GM12873 (cell line): ENCODE measurements around the gene DCDC1.

ENCODE experiments used
- TF ChIP-seq, protein P1 (sequence below): IDR thresholded peaks from 2 replicates; pipeline ENCODE4 v1.5.1; 2012; ENCODE audit warnings: low read depth, mild to moderate bottlenecking, moderate library complexity, low read length, control low read depth; ENCODE audit not compliant: insufficient read depth; ENCODE audit errors: missing control alignments

Gene DCDC1

DNA sequence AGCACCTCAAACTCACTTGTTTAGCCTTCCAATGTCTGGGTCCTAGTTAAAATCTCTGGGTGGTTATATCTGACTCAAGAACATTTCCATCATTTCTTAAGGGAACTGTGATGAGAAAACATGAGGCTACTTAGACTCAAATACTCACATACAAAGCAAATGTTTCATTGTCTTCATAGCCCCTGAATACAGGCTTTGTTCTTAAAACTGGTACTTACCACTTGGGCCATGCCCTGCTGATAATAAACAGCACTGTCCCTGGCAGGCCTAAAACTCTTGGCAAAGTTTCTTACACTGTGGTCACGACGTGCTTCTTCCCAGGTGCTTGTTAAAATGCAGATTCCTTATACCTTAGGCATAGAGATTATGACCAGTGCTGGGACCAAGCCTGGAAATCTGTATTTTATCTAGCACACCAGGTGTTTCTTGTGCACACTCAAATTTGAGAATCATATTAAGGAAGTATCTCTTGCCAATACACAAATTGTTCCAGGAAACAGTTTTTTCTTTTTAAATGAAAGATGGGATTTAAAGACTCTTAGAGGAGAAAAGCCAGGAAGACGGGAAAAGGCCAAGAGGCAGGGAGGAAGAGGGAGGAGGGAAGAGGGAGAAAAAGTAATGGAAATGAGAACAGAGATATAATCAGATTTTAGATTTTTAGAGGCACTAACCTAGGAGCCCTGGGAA, 495.5 kb downstream of the DCDC1 start:
- TF ChIP-seq, protein P1, sequence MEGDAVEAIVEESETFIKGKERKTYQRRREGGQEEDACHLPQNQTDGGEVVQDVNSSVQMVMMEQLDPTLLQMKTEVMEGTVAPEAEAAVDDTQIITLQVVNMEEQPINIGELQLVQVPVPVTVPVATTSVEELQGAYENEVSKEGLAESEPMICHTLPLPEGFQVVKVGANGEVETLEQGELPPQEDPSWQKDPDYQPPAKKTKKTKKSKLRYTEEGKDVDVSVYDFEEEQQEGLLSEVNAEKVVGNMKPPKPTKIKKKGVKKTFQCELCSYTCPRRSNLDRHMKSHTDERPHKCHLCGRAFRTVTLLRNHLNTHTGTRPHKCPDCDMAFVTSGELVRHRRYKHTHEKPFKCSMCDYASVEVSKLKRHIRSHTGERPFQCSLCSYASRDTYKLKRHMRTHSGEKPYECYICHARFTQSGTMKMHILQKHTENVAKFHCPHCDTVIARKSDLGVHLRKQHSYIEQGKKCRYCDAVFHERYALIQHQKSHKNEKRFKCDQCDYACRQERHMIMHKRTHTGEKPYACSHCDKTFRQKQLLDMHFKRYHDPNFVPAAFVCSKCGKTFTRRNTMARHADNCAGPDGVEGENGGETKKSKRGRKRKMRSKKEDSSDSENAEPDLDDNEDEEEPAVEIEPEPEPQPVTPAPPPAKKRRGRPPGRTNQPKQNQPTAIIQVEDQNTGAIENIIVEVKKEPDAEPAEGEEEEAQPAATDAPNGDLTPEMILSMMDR, result no peak

DNA sequence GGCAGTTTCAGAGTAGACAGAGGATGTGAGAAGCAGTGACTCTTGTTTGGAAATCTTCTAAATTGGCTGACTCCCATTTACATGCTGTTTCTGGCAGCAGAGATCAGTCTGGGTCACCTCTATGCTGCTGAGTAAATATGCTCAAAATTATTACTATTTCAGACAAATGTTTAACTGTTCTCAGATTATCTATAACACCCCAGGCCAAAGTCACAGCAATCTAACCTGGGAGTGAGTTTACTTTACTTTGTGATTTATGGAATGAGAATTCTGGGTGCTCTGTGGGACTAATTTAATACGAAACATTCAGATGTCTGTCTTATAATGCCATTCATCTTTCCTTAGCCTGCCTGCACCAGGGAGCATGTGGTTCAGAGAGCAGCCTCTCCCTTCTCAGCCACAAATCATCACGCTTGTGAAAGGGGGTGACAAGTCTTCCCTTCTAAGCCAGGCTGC, 500.9 kb downstream of the DCDC1 start:
- TF ChIP-seq, protein P1, result no peak

DNA sequence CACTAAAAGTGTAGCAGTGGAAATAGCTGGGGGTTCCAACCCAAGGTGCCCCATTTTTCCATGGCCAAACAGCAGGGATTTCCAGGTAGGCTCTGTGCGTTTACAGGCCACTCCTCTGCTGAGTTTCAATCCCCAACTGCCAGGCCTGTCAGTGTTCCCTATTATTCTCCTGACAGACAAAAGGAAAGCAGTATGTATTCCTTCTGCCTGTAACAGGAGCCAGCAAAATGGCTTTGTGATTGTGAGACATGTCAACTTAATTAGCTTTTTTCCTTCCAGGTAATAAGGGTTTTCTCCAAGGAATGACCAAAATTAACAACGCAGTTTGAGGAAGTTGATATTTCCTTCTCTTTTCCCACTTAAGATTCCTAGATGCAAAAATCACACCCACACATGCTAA, 506.3 kb downstream of the DCDC1 start:
- TF ChIP-seq, protein P1, result no peak

DNA sequence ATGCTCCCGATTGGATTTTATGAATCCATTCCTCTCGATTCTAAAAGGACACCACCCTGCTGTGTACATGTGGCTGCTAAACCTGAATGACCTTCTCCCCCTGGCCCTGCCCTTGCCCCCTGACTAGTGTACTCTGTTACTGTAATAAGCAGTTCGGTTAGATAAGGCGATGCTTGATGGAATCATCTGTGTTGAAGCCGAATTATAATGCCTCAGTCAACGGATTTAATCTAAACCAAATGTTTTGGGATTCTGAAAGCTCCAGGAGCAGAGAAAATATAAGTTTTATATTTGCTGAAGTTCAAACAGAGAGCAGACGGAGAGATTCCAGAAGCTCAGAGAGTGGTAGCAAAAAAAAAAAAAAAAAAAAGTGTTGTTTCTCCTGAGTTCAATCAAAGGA, 508.0 kb downstream of the DCDC1 start:
- TF ChIP-seq, protein P1, result no peak

DNA sequence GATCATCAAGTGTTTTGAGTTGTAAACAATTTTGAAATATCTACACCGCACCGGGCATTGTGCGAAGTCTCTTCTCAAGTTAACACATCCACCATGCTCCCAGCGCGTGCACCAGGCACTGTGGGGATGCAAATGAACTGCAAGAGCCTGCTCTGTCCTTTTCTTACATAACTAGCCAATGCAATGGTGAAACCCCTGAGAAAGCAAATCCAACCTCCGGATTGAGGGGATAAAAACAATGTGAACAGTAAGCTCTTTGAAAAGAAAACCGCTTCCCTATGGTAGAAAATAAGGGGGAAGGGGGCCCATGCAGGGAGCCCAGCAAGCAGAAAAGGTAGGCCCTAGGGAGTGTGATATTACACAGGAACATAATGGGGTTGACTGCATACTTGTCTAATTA, 508.5 kb downstream of the DCDC1 start:
- TF ChIP-seq, protein P1, result no peak

DNA sequence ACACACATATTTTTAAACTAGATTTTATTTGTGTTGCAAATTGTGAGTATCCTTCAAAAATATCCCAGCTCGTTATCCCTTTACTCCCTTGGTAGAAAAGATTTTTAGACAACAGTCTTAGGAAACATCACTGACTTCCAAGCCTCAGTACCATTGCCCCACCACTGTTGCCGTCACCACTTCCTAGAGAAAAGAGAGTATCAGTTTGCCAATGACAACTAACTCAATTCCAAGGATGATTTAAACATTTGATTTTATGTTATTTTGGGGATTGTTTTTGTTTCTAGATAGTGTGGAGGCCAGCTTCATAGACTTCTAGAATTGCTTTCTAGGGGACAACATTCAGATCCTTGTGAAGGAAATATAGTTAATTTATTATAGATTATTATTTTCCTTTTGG, 509.4 kb downstream of the DCDC1 start:
- TF ChIP-seq, protein P1, result no peak

DNA sequence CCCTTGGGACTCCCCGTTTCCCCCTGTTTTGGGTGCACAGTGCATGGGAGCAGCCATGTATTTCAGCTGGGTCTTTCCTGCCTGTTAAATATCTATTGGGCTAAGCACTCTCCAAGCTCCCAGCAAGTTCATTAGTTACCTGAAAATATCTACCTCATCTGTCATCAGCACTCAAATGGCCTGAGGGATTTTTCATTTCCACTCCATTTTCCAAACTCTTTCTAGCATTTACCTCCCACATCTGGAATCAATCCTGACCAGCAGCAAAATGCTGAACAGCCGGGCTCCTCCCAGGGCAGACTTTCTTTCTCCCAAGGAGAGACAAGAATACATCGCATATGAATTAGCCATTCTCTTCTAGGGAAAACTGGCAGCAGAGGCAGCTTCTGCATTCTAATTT, 509.9 kb downstream of the DCDC1 start:
- TF ChIP-seq, protein P1, result no peak
